K562 (cell line): ENCODE measurements around the gene RNU6-1. TPM values are rescaled to one million over a fixed set of nuclear protein-coding genes. Genes with fewer than 3 reads are reported as not detected.

Experiments used
- ARID4B ChIP-seq: sonication (generic); formaldehyde crosslinking; IDR thresholded peaks from 2 replicates; pipeline ENCODE4 v1.8.0; 2022; ENCODE audit warnings: mild to moderate bottlenecking, missing genetic modification reagents
- CHCHD3 ChIP-seq: fragments of 250-450 bp; sonication (Bioruptor Pico); IDR thresholded peaks from 2 replicates; pipeline ENCODE4 v2.1.2; 2022; ENCODE audit warnings: mild to moderate bottlenecking
- ETS1 ChIP-seq: conservative IDR thresholded peaks from 2 replicates; pipeline ENCODE4 v1.6.1; 2011; ENCODE audit warnings: low read depth, mild to moderate bottlenecking, low read length; ENCODE audit not compliant: control insufficient read depth
- JUN ChIP-seq, 2 experiments: sonication (generic) in 1 of 2; formaldehyde crosslinking in 1 of 2; IDR thresholded peaks; 2 replicates each; pipeline versions ENCODE4 v1.6.1 to v1.8.0; 2012 to 2022; ENCODE audit warnings: borderline replicate concordance in 2 of 2, mild to moderate bottlenecking in 2 of 2, improper control_type of control experiment in 1 of 2, low read depth in 1 of 2, low read length in 1 of 2, missing genetic modification reagents in 1 of 2
- MEF2D ChIP-seq: conservative IDR thresholded peaks from 2 replicates; pipeline ENCODE4 v1.6.1; 2016; ENCODE audit warnings: low read depth, missing genetic modification characterization, missing compliant biosample characterization
- MIER1 ChIP-seq: fragments of 450-650 bp; IDR thresholded peaks from 2 replicates; pipeline ENCODE4 v1.6.1; 2016; ENCODE audit warnings: antibody characterized with exemption, mild to moderate bottlenecking, low read depth
- RAD21 ChIP-seq, 2 experiments: fragments of 250-450 bp in 1 of 2; fragments of 450-650 bp in 1 of 2; sonication (Bioruptor Pico) in 1 of 2; formaldehyde crosslinking in 1 of 2; IDR thresholded peaks in 1 of 2; conservative IDR thresholded peaks in 1 of 2; 2 replicates each; pipeline versions ENCODE4 v1.4.0 to v1.8.0; 2020 to 2022; ENCODE audit warnings: mild to moderate bottlenecking in 2 of 2, moderate library complexity in 1 of 2
- SNAPC5 ChIP-seq: fragments of 250-450 bp; sonication (Bioruptor Pico); IDR thresholded peaks from 2 replicates; pipeline ENCODE4 v1.8.0; 2021; ENCODE audit warnings: moderate library complexity, mild to moderate bottlenecking, inconsistent platforms
- UBTF ChIP-seq, 2 experiments: IDR thresholded peaks; 2 replicates each; pipeline ENCODE4 v1.6.1; 2012; ENCODE audit warnings: improper control_type of control experiment in 2 of 2, low read depth in 2 of 2, low read length in 2 of 2, borderline replicate concordance in 1 of 2
- ZBTB9 ChIP-seq: fragments of 450-650 bp; formaldehyde crosslinking; IDR thresholded peaks from 2 replicates; pipeline ENCODE4 v1.4.0; 2020; ENCODE audit warnings: mild to moderate bottlenecking, moderate library complexity
- ZKSCAN8 ChIP-seq: fragments of 200-800 bp; sonication (Bioruptor generic); IDR thresholded peaks from 2 replicates; pipeline ENCODE4 v1.6.1; 2016; ENCODE audit warnings: missing genetic modification characterization, missing compliant biosample characterization
- ZNF586 ChIP-seq: fragments of 450-650 bp; formaldehyde crosslinking; conservative IDR thresholded peaks from 2 replicates; pipeline ENCODE4 v1.4.0; 2020; ENCODE audit warnings: mild to moderate bottlenecking, moderate library complexity
- polyA plus RNA-seq, 8 experiments: library from polyadenylated mRNA; depleted of rRNA in 4 of 8; stranded (reverse) in 5 of 8; unstranded in 3 of 8; fragments of >200 nt; fragmentation: Nextera tagmentation in 2 of 8; fragmentation: Illumina TruSeq in 1 of 8; extraction: Ambion mirVana in 2 of 8; extraction: Trizol in 1 of 8; gene quantifications; 2 replicates each; pipeline versions ENCODE4 v1.2.1 to v1.2.3, GENCODE V29; 2011 to 2014; ENCODE audit warnings: inconsistent platforms in 1 of 8, missing spikeins in 1 of 8
- total RNA-seq, 7 experiments: library from RNA; depleted of rRNA in 6 of 7; stranded (reverse); fragments of >200 nt in 6 of 7; fragmentation: Illumina TruSeq in 2 of 7; extraction: Trizol in 2 of 7; gene quantifications; 2 replicates each; pipeline versions ENCODE4 v1.2.1 to v1.2.3, GENCODE V29; 2011 to 2021; ENCODE audit warnings: low replicate concordance in 1 of 7

Gene RNU6-1
- total and polyA plus RNA-seq, 9 of the 15 experiments (the other 6 are each of a cell fraction or from before 2014, with no cell fraction given) = not detected

- TF ChIP-seq UBTF (IDR thresholded peaks at IDR 0.05; ENCODE audit: borderline replicate concordance in 1 of 2, low read depth in 2 of 2, low read length in 2 of 2) (0 out of 4 replicates have a peak, but pooled peaks of 1 of the 2 experiments have one; percentile 19), ZBTB9 (CRISPR knock-in tag) (0 out of 2 replicates have a peak, but pooled peaks have one; percentile 73), MIER1 (no peak), ZNF586 (no peak), ARID4B (CRISPR knock-in tag) (no peak), MEF2D (tag) (peak; percentile 37; the same call in 1 of the 2 replicates), ETS1 (no peak), CHCHD3 (CRISPR knock-in tag) (no peak), SNAPC5 (CRISPR knock-in tag) (peak; percentile 98), ZKSCAN8 (CRISPR knock-in tag) (no peak; the same call in 1 of the 2 replicates), RAD21 (CRISPR knock-in tag; conservative IDR thresholded peaks at IDR 0.05 in 1 of 2, IDR thresholded peaks at IDR 0.05 in 1 of 2) (peak in 1 of 2 experiments; percentile 2; a peak in 2 of 4 replicates), JUN (IDR thresholded peaks at IDR 0.05; ENCODE audit: borderline replicate concordance, low read depth, low read length) (peak; percentile 39; the same call in 1 of the 2 replicates), JUN (CRISPR knock-in tag; IDR thresholded peaks at IDR 0.05; ENCODE audit: borderline replicate concordance) (no peak)
Observed at GRCh38 chr15:67839929-67840748, at the start of gene RNU6-1 (continued).
